GM19452 (cell line): Measurements from ENCODE around the gene RETREG1.

Source experiments
- ATAC-seq: cut with Tn5 transposase; IDR thresholded peaks from one replicate; pipeline ENCODE4 v1.9.1; 2021; ENCODE audit not compliant: unreplicated experiment

RETREG1 gene

GRCh38 chr5:16585041-16585667, 31.6 kb downstream of the RETREG1 start:
- no peak for ATAC-seq

DNA sequence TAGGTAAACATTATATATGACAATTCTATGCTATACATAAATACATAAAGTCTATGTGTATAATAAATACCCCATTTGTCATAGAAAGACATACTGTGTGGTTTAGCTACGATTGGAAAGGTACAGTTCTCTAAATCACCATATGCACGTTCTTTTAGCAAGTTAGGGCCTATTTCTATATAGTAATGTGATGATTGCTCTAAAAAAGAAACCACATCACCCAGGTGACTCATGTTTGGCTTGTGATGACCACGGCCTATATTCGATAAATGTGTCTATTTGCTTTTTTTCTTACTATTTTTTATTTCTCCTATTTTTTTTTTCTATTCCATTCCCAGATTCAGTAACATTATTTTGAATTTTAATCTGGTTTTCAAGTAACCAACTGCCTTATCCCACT, 34.7 kb downstream of the RETREG1 start:
- ATAC-seq = no peak

DNA sequence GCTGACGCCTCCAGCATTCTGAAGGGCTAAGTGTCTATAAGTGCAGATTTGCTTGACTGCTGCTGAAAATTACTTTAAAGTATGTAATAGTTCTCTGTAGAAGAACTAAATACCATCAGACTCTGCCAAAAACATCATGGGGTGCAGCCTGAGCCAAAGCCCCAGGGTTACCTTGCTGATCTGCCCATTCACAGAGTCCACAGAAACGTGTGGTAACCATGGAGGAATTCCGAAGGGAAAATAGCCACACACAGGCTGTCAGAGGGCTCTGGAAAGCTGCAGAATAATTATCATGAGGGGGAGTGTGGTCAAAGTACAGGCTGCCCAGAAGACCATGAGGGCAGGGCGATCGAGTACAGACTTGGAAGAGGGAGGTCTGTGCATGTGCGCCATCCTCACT, 36.4 kb downstream of the RETREG1 start:
- no peak for ATAC-seq

DNA sequence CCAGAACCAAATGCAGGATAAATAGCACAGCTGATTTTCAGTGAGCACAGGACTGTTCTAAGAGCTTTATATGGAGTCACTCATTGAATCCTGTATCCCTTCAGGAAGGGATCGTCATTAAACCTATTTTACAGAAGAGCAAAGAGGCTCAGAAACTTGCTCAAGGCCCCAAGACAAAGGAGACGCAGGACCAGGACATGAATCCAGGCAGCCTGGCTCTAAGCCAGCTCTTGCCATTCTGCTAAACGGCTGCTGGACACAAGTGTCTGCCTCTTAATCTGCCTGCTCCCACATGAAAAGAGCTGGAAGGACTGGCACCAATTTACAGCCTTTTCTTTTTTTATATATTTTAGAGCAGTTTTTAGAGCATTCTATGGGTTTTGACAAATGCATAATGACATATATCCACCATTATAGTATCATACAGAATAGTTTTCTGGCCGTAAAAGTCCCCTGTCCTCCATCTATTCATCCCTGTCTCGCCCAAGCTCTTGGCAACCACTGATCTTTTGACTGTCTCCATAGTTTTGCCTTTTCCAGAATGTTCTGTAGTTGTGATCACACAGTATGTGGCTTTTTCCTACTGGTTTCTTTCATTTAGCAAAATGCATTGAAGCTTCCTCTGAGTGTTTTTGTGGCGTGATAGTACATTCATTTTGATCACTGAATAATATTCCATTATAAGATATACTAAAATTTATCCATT, 37.5 kb downstream of the RETREG1 start:
- no peak for ATAC-seq

DNA sequence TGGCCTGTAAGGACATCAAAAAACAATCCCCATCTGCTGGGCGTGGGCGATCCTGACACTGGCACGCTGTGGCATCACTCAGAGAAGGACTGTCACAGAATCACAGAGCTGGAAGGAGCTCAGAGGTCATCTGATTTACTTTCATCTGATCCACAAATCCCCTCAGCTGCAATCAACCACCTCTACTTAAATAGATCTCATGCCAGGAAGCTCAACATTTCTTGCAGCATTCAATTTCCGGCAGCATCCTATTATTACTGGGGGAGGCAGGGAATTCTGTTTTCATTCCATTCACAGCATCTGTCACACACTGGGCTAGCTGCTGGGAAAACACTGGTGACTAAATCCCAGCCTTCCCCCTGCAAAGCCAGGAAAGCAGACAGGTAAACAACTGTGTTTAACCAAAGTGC, 38.3 kb downstream of the RETREG1 start:
- no peak for ATAC-seq

GRCh38 chr5:16577677-16578076, 39.1 kb downstream of the RETREG1 start:
- no peak for ATAC-seq

GRCh38 chr5:16574789-16575721, 41.7 kb downstream of the RETREG1 start:
- ATAC-seq = no peak

GRCh38 chr5:16573401-16573800, 43.4 kb downstream of the RETREG1 start:
- no peak for ATAC-seq

DNA sequence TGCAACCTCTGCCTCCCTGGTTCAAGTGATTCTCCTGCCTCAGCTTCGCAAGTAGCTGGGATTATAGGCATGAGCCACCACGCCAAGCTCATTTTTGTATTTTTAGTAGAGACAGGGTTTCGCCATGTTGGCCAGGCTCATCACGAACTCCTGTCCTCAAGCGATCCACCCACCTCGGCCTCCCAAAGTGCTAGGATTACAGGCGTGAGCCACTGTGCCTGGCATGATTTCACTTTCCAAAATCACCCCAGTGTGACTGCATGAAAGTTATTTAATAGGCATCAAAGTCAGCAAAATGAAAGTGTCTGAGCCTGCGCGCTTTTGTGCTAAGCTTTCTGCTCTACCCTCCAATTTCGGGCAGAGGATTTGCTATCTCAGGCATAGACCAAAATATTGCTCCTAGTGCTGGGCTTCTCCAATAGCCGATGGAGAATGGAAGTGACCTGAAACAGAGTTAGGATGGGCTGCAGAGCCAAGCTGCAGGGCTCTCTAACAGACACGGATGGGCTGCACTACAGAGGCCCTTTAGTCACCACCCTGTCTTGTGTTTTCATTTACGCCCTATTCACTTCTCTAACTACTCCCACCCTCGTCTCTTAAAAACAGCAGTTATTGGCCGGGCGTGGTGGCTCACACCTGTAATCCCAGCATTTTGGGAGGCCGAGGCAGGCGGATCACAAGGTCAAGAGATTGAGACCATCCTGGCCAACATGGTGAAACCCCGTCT, 44.3 kb downstream of the RETREG1 start:
- no peak for ATAC-seq

DNA sequence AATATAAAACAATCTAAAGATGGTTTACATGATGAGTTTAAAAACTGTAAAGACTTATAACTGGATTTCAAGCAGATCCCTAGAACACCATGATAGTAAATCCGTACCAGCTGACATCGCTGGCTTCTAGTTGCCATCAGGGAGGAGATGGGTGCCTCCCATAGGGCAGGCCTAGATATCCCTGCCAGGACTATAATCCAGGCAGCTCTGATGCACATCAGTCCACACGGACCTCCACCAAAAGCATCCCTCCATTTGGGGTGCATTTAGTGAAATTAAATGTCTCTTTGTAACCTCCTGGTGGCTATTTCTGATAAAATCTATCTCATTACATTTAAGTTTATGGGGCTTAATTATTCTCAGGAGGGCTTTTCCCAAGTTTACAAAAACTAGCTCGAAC, 45.8 kb downstream of the RETREG1 start:
- ATAC-seq = no peak

DNA sequence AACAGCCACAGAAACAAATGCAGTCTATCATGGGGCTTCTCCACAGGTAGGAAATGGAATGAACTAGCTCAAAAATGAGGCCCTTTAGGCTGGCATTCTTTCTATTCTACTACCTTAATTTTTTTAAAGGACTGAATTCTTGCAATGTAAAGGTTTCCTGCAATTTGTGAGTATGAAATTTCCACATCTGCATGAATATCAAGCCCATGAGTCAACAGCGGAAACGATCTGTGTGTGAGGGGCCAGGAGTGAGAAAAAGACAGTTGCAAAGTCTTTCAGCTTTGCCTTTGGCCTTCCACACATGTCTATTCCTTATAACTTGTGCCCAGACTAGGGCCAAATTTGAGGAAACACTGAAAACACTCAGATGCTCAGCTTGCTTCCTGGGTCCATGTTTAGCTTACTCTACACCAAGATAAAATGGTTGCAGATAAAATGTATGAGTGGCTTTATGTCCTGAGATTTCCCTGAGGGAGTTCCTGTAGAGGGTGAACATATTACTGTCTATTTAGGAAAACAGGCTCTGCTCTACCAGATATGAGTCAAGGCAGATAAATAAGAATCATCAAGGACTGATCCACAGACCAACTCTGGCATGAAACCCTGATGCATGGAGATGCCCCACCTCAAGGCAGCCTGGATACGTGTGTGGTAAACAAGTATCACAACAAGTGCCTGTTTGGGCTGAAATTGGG, 46.5 kb downstream of the RETREG1 start:
- ATAC-seq = no peak

DNA sequence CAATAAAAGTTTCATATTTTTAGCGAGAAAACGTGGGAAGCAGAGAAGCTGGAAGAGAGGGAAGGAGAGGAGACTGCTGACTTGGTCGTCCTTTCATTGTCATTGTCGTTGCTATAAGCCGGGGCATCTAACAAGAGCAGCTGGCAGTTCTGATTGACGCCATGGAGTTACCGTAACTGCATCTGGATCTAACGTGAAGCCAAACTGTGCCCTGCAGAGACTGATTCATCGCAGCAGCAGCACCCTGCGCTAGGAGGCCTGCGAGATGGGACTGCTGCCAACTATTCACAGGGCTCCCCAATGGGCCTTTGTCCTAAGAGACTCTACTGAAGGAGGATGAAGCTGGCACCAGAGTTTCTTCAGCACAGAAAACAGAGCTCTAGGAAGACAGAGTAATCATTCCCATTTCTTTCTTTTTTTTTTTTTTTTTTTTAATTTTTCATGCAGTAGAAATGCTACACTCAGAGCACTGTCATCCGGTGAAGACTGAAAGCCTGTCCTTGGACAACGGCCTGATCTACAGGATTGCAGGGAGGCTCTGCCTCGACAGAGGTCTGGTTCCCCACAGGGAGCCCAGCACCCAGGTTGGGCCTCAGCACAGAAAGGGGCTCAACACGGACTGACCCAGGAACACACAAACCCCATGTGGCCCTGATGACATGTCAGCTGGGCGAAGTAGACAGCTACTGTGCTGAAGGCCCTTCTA, 47.8 kb downstream of the RETREG1 start:
- ATAC-seq = no peak

GRCh38 chr5:16567365-16567764, 49.4 kb downstream of the RETREG1 start:
- ATAC-seq = no peak

DNA sequence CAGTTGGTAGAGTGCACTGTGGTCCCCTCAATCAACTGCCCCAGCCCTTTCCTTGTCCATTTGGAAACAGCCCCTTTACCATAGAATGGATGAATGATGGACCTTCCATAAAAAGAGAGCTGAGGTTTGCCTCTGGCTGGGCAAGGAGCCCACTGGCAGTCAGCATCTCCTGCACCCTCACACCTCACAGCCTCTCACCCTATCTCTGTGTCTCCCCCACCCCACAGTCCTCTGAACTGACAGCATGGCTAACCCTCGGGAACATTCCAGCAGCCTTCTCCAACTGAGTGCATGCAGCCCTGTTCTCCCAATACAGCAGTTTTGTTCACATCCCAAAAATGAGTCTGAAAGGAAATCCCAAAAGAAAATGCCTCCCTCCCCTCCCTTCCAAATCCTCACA, 51.7 kb downstream of the RETREG1 start:
- ATAC-seq = no peak

DNA sequence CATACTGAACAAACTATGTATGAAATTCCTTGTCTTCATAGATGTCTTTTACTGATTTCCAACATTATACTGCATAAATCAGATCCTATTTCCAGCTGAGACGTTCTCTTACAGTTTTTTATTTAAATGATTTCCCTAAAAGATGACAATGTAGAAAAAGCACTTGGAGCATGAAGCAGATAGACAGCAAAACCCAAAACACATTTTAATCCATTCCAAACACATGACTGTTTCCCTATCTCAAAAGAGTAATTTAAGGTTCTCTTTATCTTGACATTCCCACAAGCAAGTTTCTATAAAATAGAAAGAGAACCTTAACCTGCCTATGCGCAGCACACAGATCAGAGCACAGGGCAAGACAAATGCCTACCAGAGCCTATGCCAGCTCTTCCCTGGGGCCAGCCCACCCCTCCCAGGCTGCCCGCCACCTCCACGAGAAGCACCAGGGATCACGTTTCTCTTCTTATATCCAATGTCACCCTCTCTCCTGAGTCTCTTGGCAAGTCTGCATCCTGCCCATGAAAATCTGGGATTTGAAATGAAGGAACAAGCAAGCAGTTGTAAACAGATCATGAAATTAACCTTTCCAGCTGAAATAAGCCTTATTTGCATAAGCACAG, 52.4 kb downstream of the RETREG1 start:
- no peak for ATAC-seq

- ATAC-seq = no peak
Measured at GRCh38 chr5:16563686-16564085, 53.1 kb downstream of the RETREG1 start.

DNA sequence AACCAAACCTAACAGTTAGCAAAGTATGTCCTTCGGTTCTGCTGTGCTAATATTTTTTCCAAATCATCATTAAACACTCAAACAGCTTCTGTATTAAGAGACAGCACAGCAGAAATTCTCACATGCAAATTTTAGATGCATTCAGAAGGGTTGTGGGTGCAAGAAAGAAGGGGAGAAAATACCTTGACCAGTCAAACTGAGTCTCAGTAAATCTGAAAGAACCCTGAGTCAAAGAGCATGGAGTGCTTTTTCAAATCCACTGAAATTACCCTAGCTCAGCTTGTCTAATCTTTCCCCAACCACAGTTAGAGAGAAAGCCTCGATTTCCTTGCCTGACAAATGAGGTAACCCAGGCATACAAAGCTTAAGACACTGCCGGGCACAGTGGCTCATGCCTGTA, 55.1 kb downstream of the RETREG1 start:
- no peak for ATAC-seq

DNA sequence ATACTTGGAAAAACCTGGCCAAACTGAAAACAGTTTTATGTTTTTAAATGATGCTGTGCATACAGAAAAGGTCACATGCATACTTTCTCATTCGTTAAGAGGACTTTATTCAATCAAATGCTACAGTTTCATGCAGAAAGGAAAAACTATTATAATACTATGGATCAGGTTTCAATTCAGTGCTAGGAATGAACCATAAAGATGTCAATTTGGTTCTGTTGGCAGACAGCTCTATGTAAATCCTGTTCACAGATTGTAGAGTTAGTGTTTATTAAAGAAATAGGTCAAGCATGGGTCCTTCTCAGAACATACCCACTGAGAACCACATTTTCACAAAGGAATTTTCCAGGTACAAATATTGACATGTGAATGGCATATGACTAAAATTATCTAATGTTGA, 57.1 kb downstream of the RETREG1 start:
- ATAC-seq = no peak

DNA sequence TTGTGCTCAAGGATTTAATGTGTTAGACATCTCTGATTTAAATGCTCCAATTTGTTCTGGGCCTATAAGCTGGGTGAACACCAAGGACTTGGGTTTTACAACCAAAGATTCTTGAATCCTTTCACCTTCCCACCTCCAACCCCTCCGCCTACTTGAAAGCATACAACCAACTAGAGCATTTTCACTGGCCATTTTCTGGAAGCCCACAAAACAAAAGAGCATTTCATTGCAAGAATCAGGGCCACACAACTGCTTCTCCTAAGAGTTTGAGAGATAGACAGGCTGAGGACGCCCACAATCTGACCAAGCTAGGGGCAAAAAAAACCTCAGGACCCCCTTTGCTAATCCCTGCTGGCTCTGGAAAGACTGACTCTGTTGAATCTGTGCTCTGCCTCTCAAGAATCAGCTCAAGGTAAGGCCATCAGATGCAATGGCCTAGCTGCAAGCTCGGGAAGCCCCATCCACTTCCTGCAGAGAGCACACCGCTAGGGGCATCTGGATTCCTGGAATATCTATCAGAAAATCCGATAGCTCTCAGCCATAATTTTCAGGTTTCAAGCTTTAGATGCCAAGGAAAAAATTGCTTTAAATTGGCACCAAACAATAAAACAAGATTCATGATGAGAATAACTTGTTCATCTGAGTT, 57.7 kb downstream of the RETREG1 start:
- no peak for ATAC-seq
